Measurements from ENCODE around the gene RAN.
A peak's percentile ranks its signal among the peaks of the same experiment; 100 is the strongest.
"Not testable (repeated sequence)": the region's sequence is repeated elsewhere in the genome, so short reads cannot be mapped to it uniquely, and the experiment has no call there.

Gene RAN

DNA sequence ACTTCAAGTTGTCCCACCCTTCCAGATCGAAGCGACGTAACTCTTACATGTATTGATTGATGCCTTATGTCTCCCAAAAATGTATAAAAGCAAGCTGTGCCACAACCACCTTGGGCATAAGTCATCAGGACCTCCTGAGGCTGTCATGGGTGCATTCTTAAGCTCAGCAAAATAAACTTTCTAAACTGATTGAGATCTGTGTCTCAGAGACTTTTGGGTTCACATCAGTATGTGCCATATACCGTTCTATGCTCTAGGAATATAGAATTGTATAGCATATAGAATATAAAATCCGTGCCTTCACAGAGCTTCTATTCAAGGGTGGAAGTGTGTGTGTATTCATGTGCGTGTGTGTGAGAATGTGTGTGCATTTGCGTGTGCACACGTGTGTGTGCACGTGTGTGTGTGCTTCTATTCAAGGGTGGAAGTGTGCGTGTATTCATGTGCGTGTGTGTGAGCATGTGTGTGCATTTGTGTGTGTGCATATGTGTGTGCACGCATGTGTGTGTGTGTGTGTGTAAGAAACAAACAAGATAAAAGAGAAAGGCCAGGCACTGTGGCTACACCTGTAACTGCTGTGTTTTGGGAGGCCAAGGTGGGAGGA lies 21.3 kb upstream of the RAN start:
- H3K4me1 ChIP-seq (ENCODE audit: control insufficient read depth in 1 of 2, insufficient read depth in 2 of 2, low read length in 2 of 2), result no peaks in the 10 kb centered on the region
- H3K27me3 ChIP-seq (ENCODE audit: low read depth, low read length), result no peaks in the 10 kb centered on the region
- no peak overlapping the region for H3K4me3 ChIP-seq (ENCODE audit: low read depth in 1 of 2, low read length in 2 of 2)
- H3K27ac ChIP-seq (ENCODE audit: low read length), result no peak overlapping the region
- no peaks in the 10 kb centered on the region for H3K36me3 ChIP-seq (ENCODE audit: control insufficient read depth in 1 of 2, insufficient read depth in 2 of 2, low read length in 2 of 2)
- H3K9me3 ChIP-seq (ENCODE audit: control insufficient read depth in 1 of 2, low read length in 2 of 2), result no peaks in the 10 kb centered on the region

DNA sequence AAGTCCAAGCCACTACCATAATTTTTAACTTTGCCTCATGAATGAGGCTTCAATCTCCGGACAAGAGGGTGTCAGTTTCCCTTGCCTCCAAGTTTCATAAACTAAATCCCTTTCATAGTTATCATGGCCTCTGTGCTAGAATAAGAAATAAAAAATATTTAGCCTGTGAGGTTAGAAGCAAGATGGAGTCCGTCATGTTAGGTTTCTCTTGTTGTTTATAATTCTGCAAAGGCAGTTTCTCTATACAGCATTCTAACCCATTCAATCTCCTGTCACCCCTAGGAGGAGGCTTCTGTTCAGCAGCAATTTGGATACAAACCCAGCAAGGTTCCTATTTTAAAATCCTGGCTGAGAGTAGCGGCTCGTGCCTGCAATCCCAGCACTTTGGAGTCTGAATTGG lies 15.8 kb upstream of the RAN start:
- Histone ChIP-seq H3K36me3 (ENCODE audit: control insufficient read depth in 1 of 2, insufficient read depth in 2 of 2, low read length in 2 of 2) (no peaks in the 10 kb centered on the region), H3K4me3 (ENCODE audit: low read depth in 1 of 2, low read length in 2 of 2) (no peak overlapping the region), H3K27ac (ENCODE audit: low read length) (no peak overlapping the region), H3K9me3 (ENCODE audit: control insufficient read depth in 1 of 2, low read length in 2 of 2) (peaks cover 0 to 2% of the 10 kb centered on the region in 2 donors), H3K27me3 (ENCODE audit: low read depth, low read length) (no peaks in the 10 kb centered on the region), H3K4me1 (ENCODE audit: control insufficient read depth in 1 of 2, insufficient read depth in 2 of 2, low read length in 2 of 2) (no peaks in the 10 kb centered on the region)

DNA sequence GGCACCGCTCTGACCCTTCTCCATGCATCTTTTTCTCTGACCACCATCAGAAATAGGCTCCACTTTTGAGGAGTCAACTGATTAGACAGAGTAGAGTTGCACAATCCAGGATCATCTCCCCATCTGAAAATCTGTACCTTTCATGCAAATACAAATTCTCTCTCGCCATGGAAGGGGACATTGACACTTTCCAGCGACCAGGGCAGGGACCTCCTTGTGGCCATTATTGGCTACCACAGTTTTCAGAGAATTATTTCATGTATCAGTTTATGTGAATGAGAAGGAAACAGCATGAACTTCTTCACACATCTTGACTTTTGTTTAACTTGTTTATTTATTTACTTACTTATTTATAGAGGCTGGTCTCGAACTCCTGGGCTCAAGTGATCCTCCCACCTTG lies 13.8 kb upstream of the RAN start:
- H3K36me3 ChIP-seq (ENCODE audit: control insufficient read depth in 1 of 2, insufficient read depth in 2 of 2, low read length in 2 of 2), result no peaks in the 10 kb centered on the region

GRCh38 chr12:130859161-130859560 lies 12.7 kb upstream of the RAN start:
- Histone ChIP-seq H3K27ac (ENCODE audit: low read length) (no peak overlapping the region), H3K36me3 (ENCODE audit: control insufficient read depth in 1 of 2, insufficient read depth in 2 of 2, low read length in 2 of 2) (no peaks in the 10 kb centered on the region), H3K4me3 (ENCODE audit: low read depth in 1 of 2, low read length in 2 of 2) (no peak overlapping the region), H3K4me1 (ENCODE audit: control insufficient read depth in 1 of 2, insufficient read depth in 2 of 2, low read length in 2 of 2) (no peaks in the 10 kb centered on the region), H3K9me3 (ENCODE audit: control insufficient read depth in 1 of 2, low read length in 2 of 2) (peaks cover 0 to 2% of the 10 kb centered on the region in 2 donors), H3K27me3 (ENCODE audit: low read depth, low read length) (no peaks in the 10 kb centered on the region)

More for the DNA sequence above, 13.8 kb upstream of the RAN start:
- peaks cover 0 to 2% of the 10 kb centered on the region in 2 donors for H3K9me3 ChIP-seq (ENCODE audit: control insufficient read depth in 1 of 2, low read length in 2 of 2)
- no peaks in the 10 kb centered on the region for H3K4me1 ChIP-seq (ENCODE audit: control insufficient read depth in 1 of 2, insufficient read depth in 2 of 2, low read length in 2 of 2)
- H3K27ac ChIP-seq (ENCODE audit: low read length), result no peak overlapping the region
- no peak overlapping the region for H3K4me3 ChIP-seq (ENCODE audit: low read depth in 1 of 2, low read length in 2 of 2)
- H3K27me3 ChIP-seq (ENCODE audit: low read depth, low read length), result no peaks in the 10 kb centered on the region

GRCh38 chr12:130860311-130860710 lies 11.6 kb upstream of the RAN start:
- Histone ChIP-seq H3K27me3 (ENCODE audit: low read depth, low read length) (no peaks in the 10 kb centered on the region), H3K4me3 (ENCODE audit: low read depth in 1 of 2, low read length in 2 of 2) (no peak overlapping the region), H3K36me3 (ENCODE audit: control insufficient read depth in 1 of 2, insufficient read depth in 2 of 2, low read length in 2 of 2) (no peaks in the 10 kb centered on the region)

DNA sequence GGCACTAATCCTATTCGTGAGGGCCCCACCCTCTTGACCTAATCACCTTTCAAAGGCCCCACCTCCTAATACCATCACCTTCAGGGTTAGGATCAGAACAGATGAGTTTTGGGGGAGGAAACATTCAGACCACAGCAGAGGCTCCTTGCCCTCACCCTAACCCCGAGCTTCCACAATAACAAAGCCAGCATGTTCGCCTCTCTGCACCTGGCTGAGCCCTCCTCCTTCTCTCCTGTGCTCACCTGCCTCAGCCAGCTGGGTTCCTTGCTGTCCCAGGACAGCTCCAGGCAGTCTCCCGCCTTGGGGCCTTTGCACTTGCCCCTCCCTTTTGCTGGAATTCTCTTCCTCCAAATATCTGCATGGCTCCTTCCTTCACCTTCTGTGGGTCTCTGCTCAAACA lies 9.7 kb upstream of the RAN start:
- H3K9me3 ChIP-seq (ENCODE audit: control insufficient read depth in 1 of 2, low read length in 2 of 2), result peaks cover 0 to 2% of the 10 kb centered on the region in 2 donors
- H3K36me3 ChIP-seq (ENCODE audit: control insufficient read depth in 1 of 2, insufficient read depth in 2 of 2, low read length in 2 of 2), result no peaks in the 10 kb centered on the region
- H3K4me3 ChIP-seq (ENCODE audit: low read depth in 1 of 2, low read length in 2 of 2), result no peak overlapping the region
- H3K27ac ChIP-seq (ENCODE audit: low read length), result no peak overlapping the region
- H3K4me1 ChIP-seq (ENCODE audit: control insufficient read depth in 1 of 2, insufficient read depth in 2 of 2, low read length in 2 of 2), result no peaks in the 10 kb centered on the region
- no peaks in the 10 kb centered on the region for H3K27me3 ChIP-seq (ENCODE audit: low read depth, low read length)

More at GRCh38 chr12:130860311-130860710, 11.6 kb upstream of the RAN start:
- Histone ChIP-seq H3K4me1 (ENCODE audit: control insufficient read depth in 1 of 2, insufficient read depth in 2 of 2, low read length in 2 of 2) (no peaks in the 10 kb centered on the region), H3K9me3 (ENCODE audit: control insufficient read depth in 1 of 2, low read length in 2 of 2) (peaks cover 0 to 2% of the 10 kb centered on the region in 2 donors), H3K27ac (ENCODE audit: low read length) (no peak overlapping the region)

GRCh38 chr12:130862771-130863170 lies 9.1 kb upstream of the RAN start:
- not testable (repeated sequence) for H3K9me3 ChIP-seq (ENCODE audit: control insufficient read depth in 1 of 2, low read length in 2 of 2); H3K36me3 ChIP-seq (ENCODE audit: control insufficient read depth in 1 of 2, insufficient read depth in 2 of 2, low read length in 2 of 2); H3K4me1 ChIP-seq (ENCODE audit: control insufficient read depth in 1 of 2, insufficient read depth in 2 of 2, low read length in 2 of 2); H3K27me3 ChIP-seq (ENCODE audit: low read depth, low read length); H3K4me3 ChIP-seq (ENCODE audit: low read depth in 1 of 2, low read length in 2 of 2); H3K27ac ChIP-seq (ENCODE audit: low read length)

DNA sequence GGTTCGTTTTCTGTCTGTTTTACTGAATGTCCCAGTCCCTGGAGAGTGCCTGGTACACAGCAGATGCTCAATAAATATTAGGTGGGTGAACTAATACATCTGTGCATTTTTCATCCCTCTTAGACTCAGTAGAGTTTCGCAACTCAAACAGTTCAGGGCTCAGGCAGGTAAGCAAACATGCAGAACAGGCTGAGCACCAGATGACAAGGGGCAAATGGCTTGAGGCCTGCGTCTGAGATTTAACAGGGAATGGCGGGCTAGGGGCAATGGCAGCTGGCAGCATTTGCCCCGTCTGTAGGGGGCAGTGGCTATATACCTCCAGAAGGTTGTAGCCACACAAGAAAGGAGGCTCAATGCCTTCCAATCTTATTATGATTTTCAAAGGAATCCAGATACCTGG lies 8.6 kb upstream of the RAN start:
- H3K4me1 ChIP-seq (ENCODE audit: control insufficient read depth in 1 of 2, insufficient read depth in 2 of 2, low read length in 2 of 2), result no peaks in the 10 kb centered on the region
- H3K27me3 ChIP-seq (ENCODE audit: low read depth, low read length), result no peaks in the 10 kb centered on the region
- H3K36me3 ChIP-seq (ENCODE audit: control insufficient read depth in 1 of 2, insufficient read depth in 2 of 2, low read length in 2 of 2), result no peaks in the 10 kb centered on the region
- no peak overlapping the region for H3K4me3 ChIP-seq (ENCODE audit: low read depth in 1 of 2, low read length in 2 of 2)
- H3K27ac ChIP-seq (ENCODE audit: low read length), result no peak overlapping the region
- no peaks in the 10 kb centered on the region for H3K9me3 ChIP-seq (ENCODE audit: control insufficient read depth in 1 of 2, low read length in 2 of 2)

DNA sequence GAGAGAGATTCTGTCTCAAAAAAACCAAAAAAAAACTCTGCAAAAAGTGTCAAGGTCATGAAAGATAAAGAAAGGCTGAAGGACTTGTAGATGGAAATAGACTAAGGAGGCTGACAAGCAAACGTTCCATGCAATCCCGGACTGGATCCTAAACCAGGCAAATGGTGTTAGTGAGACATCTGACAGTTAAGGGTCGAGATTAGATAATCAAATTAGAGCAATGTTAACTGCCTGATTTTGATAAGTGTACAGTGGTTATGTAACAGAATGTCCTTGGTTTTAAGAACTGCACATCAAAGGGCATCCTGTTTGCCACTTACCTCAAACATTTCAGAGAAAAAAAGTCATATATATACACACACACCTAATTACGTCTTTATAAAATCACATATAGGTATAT lies 3.5 kb upstream of the RAN start:
- H3K4me1 ChIP-seq (ENCODE audit: control insufficient read depth in 1 of 2, insufficient read depth in 2 of 2, low read length in 2 of 2), result peaks cover 0 to 8% of the 10 kb centered on the region in 2 donors
- H3K4me3 ChIP-seq (ENCODE audit: low read depth in 1 of 2, low read length in 2 of 2), result no peak overlapping the region
- H3K27me3 ChIP-seq (ENCODE audit: low read depth, low read length), result no peaks in the 10 kb centered on the region
- no peaks in the 10 kb centered on the region for H3K9me3 ChIP-seq (ENCODE audit: control insufficient read depth in 1 of 2, low read length in 2 of 2)
- H3K27ac ChIP-seq (ENCODE audit: low read length), result no peak overlapping the region
- H3K36me3 ChIP-seq (ENCODE audit: control insufficient read depth in 1 of 2, insufficient read depth in 2 of 2, low read length in 2 of 2), result peaks cover 4 to 6% of the 10 kb centered on the region in 2 donors

DNA sequence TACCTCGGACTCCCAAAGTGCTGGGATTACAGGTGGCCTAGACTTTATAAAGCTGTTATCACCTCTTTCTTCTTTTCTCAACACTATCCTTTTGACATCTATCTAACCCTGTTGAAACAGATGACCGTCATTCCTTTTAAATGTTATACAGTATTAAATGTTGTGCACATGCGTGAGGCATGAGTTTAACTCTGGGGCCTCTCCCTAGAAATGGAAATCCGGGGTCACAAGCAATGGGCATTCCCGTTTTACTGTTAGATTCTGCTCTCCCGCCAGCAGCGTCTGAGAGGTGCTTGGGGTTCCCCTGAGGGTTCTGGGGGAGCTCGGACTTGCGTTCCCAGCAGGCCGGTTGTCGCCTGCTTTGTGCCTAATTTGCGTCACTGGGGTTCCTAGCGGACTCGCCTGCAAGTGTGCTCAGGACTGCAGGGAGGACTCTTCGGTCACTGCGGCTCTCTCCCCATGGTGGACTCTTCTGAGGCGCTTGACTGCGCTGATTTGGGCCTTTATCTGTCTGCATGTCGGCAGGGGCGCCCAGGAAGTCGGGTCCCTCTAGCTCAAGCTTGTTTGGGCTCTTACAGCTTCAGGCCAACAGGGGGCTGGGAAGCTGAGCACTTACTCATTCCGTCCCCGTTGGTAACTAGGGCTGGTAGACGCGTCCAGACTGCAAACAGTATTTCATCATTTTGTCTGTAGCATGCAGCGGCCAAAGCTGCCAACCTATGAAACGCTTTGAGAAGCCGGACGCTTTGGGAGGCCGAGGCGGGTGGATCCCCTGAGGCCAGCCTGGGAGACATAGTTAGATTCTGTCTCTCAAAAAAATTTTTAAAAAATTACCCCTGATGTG lies 1.2 kb upstream of the RAN start:
- Histone ChIP-seq H3K4me1 (ENCODE audit: control insufficient read depth in 1 of 2, insufficient read depth in 2 of 2, low read length in 2 of 2) (peaks cover 0 to 13% of the 10 kb centered on the region in 2 donors), H3K4me3 (ENCODE audit: low read depth in 1 of 2, low read length in 2 of 2) (peak overlapping the region; percentile 47 to 78)

DNA sequence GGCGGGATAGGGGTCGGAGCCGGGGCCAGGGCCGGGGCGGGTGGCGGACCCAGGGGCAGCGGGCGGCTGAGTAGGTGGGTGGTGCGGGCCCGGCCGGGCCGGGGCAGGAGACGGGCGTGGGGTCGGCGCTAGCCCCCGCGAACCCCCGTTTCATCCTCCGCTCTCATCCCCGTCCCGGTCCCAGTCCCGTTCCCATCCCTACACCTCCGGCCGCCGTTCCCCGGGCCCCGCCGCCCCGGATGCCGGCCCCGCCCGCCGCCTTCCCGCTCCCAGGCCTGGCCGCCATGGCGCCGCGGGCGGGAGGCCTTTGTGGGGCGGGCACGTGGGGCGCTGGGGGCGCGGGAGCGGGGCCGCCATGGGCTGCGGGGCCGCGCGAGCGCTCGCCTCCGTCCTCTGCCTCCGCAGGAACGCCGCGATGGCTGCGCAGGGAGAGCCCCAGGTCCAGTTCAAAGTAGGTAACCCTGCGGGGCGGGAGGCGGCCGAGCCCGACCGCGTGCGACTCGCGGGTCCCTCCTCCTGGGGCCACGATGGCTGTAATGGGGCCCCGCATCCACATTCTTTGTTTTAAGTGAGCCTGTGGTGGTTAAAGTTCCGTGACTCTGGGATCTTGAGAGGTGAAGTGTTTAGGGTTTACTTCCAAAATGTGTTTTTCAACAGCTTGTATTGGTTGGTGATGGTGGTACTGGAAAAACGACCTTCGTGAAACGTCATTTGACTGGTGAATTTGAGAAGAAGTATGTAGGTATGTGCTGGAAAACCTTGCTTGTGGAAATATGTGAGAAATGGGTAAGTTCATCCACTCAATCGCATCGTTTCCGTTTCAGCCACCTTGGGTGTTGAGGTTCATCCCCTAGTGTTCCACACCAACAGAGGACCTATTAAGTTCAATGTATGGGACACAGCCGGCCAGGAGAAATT lies 572 bp downstream of the RAN start:
- Histone ChIP-seq H3K9me3 (ENCODE audit: control insufficient read depth in 1 of 2, low read length in 2 of 2) (no peaks in the 10 kb centered on the region), H3K36me3 (ENCODE audit: control insufficient read depth in 1 of 2, insufficient read depth in 2 of 2, low read length in 2 of 2) (peaks cover 27 to 30% of the 10 kb centered on the region in 2 donors), H3K27ac (ENCODE audit: low read length) (peak overlapping the region; percentile 37), H3K27me3 (ENCODE audit: low read depth, low read length) (no peaks in the 10 kb centered on the region), H3K4me1 (ENCODE audit: control insufficient read depth in 1 of 2, insufficient read depth in 2 of 2, low read length in 2 of 2) (peaks cover 0 to 13% of the 10 kb centered on the region in 2 donors), H3K4me3 (ENCODE audit: low read depth in 1 of 2, low read length in 2 of 2) (peak overlapping the region; percentile 83 to 85)

More for the DNA sequence above, 1.2 kb upstream of the RAN start:
- no peaks in the 10 kb centered on the region for H3K27me3 ChIP-seq (ENCODE audit: low read depth, low read length)
- peak overlapping the region; percentile 40 for H3K27ac ChIP-seq (ENCODE audit: low read length)
- no peaks in the 10 kb centered on the region for H3K9me3 ChIP-seq (ENCODE audit: control insufficient read depth in 1 of 2, low read length in 2 of 2)
- peaks cover 11 to 18% of the 10 kb centered on the region in 2 donors for H3K36me3 ChIP-seq (ENCODE audit: control insufficient read depth in 1 of 2, insufficient read depth in 2 of 2, low read length in 2 of 2)
